Spleen (tissue), 7 donors: ENCODE data around the gene UNC93A.

Experiments
- CTCF ChIP-seq, 11 experiments: fragments of 200-600 bp in 7 of 11; fragments of 450-650 bp in 4 of 11; sonication (generic) in 4 of 11; IDR thresholded peaks in 8 of 11; conservative IDR thresholded peaks in 3 of 11; 1 replicate in 7 of 11; 2 replicates in 4 of 11; pipeline versions ENCODE4 v1.4.0 to v1.8.0; 2016 to 2021; ENCODE audit warnings: antibody characterized with exemption in 11 of 11, inconsistent platforms in 4 of 11, mild to moderate bottlenecking in 1 of 11
- POLR2A ChIP-seq, 3 donors: fragments of 450-650 bp; IDR thresholded peaks; one replicate each; pipeline ENCODE4 v1.5.1; 2017; ENCODE audit warnings: antibody characterized with exemption in 3 of 3, mild to moderate bottlenecking in 1 of 3
- donor health status: DM: no; HTN: no; CAD: no; lungs with moderate emphysema.
- donor health status: DM: no; HTN: no; CAD: no.
- donor health status: DM: no; HTN: no; CAD: no.

GRCh38 chr6:167307342-167307955 lies 16.3 kb downstream of the UNC93A start:
- TF ChIP-seq CTCF (IDR thresholded peaks at IDR 0.05 in 8 of 11, conservative IDR thresholded peaks at IDR 0.05 in 3 of 11) (no peak), POLR2A (IDR thresholded peaks at IDR 0.05) (no peak)
